ENCODE data around the gene RPL21.
"Not testable (repeated sequence)": the region's sequence is repeated elsewhere in the genome, so short reads cannot be mapped to it uniquely, and the experiment has no call there.

The RPL21 gene

GRCh38 chr13:27290715-27291114 lies 39.4 kb downstream of the RPL21 start:
- DNase-seq: no peak

- DNase-seq: not testable (repeated sequence)
These were observed 40.6 kb downstream of the RPL21 start for GRCh38 chr13:27291967-27292366.

GRCh38 chr13:27293076-27293691 lies 41.8 kb downstream of the RPL21 start:
- no peak for DNase-seq

GRCh38 chr13:27293873-27294515 lies 42.6 kb downstream of the RPL21 start:
- DNase-seq: no peak

- no peak for DNase-seq
These were observed 43.7 kb downstream of the RPL21 start for GRCh38 chr13:27295096-27295495.

- no peak for DNase-seq
These were observed 44.3 kb downstream of the RPL21 start for GRCh38 chr13:27295660-27296059.

- DNase-seq: no peak
These were observed 45.1 kb downstream of the RPL21 start for GRCh38 chr13:27296496-27296895.

GRCh38 chr13:27298849-27299248 lies 47.5 kb downstream of the RPL21 start:
- no peak for DNase-seq

GRCh38 chr13:27300406-27300805 lies 49.0 kb downstream of the RPL21 start:
- DNase-seq: not testable (repeated sequence)

GRCh38 chr13:27300941-27301586 lies 49.7 kb downstream of the RPL21 start:
- DNase-seq: no peak

GRCh38 chr13:27302643-27303262 lies 51.4 kb downstream of the RPL21 start:
- DNase-seq: no peak

GRCh38 chr13:27304099-27304498 lies 52.7 kb downstream of the RPL21 start:
- no peak for DNase-seq

GRCh38 chr13:27304611-27305010 lies 53.3 kb downstream of the RPL21 start:
- no peak for DNase-seq

Measured in amniotic stem cell (primary cell).